Hematopoietic multipotent progenitor cell treated with erythropoietin and hydrocortisone succinate and interleukin-3 and kit ligand, for 4 days (in vitro differentiated cells): ENCODE results near the gene OGFRL1.

Source experiments
- DNase-seq: peaks from one replicate; pipeline ENCODE4 v3.0.0-alpha.2; 2015

OGFRL1 gene

GRCh38 chr6:71334768-71335167, 46.2 kb downstream of the OGFRL1 start:
- no peak for DNase-seq

DNA sequence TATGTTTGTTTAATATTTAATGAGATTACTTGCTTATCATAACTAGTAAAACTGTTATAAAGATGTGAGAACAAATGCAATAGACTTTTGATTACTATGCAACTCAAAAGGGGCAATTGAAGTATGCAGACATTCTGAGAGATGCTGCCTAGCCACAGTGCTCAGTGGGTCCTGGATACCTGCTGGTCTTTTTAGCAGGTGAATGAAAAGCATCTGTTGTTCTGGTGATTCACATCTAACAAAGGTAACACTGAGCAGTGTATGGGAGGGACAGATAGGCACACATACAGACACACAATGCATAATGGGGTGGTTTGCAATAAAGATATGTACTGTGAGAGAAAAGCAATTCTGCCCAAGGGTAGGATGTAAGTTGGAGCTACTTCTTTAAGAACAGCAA, 46.9 kb downstream of the OGFRL1 start:
- no peak for DNase-seq

GRCh38 chr6:71336901-71337300, 48.3 kb downstream of the OGFRL1 start:
- no peak for DNase-seq

DNA sequence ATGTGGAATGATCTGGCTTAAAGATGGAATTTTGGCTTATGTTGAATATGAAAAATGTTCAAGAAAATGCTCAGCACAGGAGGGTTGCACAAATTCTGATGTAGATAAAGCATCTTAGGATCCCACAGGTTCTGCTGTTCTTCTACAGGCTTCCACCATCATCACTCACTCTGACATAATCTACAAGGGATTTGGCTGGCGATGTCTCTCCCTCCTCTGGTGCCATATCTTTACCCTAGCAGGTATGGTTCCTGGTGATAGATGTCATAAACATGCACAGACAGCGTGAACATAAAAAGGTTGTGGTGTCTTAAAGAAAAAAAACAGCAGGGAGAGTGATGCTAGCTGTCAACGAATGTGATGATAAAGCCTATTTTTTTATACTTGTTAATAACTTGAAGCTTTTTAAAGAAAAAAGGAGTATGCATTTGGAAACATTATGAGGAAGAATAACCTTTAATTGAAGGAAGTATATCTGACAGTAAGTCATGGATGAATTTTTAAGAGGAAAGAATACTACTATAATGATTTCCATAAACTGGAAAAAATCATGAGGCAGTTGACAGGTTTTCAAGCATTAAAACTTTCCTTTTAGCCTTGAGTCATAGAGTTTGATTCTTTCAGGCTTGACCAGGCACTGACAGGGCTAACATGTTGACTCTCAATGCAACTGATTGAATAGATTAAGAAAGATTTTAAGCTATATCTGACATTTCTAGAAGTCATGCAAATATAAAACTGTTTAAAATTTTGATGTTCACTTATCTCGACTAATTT, 50.1 kb downstream of the OGFRL1 start:
- no peak for DNase-seq

- no peak for DNase-seq
Observed at GRCh38 chr6:71342772-71343171, 54.2 kb downstream of the OGFRL1 start.

GRCh38 chr6:71345476-71346333, 57.1 kb downstream of the OGFRL1 start:
- no peak for DNase-seq

DNA sequence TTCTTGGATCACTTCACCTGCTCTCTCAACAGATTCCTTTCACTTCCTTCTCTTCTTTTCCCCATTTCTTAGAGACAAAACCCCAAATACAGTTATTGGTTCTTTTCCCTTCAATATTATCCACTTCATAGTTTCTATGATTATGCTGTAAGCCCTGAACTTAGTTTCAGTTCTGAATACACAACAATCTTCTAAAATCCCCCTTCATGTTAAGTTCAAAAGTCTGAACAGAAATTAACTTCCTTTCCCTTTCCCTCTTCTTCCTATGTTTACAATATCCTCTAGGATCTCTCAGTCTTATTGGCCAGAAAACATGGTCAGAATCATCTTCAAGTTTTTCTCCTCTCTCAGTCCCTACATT, 57.7 kb downstream of the OGFRL1 start:
- no peak for DNase-seq

DNA sequence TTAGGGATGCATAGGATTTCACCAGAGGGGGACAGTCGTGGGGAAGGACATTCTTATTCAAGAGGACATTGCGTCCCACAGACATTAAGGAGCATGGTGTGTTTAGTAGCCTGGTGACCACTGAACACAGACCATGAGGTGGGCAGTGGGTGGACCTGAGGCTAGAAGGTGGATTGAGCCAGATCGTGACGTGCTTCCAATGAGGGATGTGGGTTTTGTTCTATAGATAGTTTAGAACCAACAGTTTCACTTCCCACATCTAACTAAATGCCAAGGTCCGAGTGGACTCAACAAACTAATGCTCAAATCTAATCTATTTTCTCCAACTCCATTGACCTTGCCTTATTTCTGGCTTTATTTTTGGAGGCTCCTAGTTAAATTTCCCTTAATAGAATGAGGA, 58.5 kb downstream of the OGFRL1 start:
- DNase-seq = no peak

DNA sequence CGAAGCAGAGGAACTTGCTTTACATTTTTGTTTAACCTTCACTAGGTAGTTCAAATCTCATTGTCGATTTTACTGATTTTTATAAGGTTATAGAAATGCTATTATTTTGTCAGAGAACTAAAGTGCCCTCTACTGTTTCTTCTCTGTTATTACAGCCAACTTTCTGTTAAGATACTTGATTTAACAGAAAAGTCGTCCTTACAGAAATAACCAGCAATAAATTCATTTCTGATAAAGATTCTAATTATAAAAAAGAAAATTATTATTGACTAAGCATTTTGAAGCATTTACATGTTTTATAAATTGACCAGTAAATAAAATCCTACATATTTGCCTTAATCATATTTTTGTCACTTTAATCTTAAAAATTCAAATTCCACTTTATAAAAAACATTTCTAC, 60.8 kb downstream of the OGFRL1 start:
- DNase-seq = peak; percentile 72

DNA sequence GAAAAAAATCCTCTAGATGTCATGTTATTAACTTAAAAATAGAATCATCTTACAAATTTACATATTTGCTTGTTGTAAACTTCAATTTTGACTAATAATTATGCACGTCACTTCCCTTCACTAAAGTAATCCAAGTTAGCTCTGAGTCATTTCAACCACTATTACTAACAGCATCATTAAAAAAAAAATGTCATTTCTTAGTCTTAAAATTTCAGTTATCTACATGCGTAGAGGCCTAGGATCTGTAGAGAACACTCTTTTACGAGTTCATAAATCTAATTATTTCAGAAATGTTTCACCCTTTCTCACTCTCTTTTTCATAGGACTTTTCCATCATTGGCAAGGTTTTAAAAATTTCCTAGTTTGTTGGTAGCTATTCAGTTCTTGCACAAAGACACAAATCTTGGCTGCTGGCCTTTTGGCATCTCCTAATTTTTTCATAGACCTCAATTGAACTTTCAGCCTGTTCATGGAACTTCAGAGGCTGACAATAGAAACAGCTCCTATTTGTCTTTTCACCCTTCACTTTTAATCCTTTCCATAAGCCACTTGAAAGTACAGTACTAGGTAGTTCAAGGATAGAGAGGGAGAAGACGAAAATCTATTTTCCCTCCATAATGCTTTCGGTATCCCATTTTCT, 61.5 kb downstream of the OGFRL1 start:
- DNase-seq = no peak

- no peak for DNase-seq
Observed at GRCh38 chr6:71351190-71351589, 62.6 kb downstream of the OGFRL1 start.
